AG04449 (cell line): Measurements from ENCODE around the gene ANK2.

Source experiments
- CTCF ChIA-PET: fragments of 350-600 bp; formaldehyde crosslinking; extraction: SDS; loops from one replicate; lab custom pipeline; 2021; ENCODE audit warnings: antibody characterized with exemption; lab: Yijun Ruan, JAX
- POLR2A ChIA-PET: fragments of 400-600, 350-600 bp; formaldehyde crosslinking; extraction: SDS; loops from one replicate; lab custom pipeline; 2020; ENCODE audit warnings: antibody characterized with exemption, inconsistent platforms; lab: Yijun Ruan, JAX
- DNase-seq: peaks from one replicate; pipeline ENCODE4 v3.0.0-alpha.2; 2010; ENCODE audit warnings: low read depth, low spot score
- H3K4me3 ChIP-seq: 2 replicates; pipeline ENCODE4 v1.5.1; 2011; ENCODE audit warnings: low read depth, mild to moderate bottlenecking, control low read depth, low read length
- CTCF ChIP-seq: IDR thresholded peaks from one replicate; pipeline ENCODE4 v1.5.1; 2011; ENCODE audit warnings: mild to moderate bottlenecking, moderate library complexity, low read length, control low read depth, inconsistent platforms; ENCODE audit not compliant: insufficient read depth; ENCODE audit errors: missing control alignments

Gene ANK2

GRCh38 chr4:113147498-113148111 lies 98.2 kb downstream of the ANK2 start:
- CTCF ChIA-PET: no interaction called here
- DNase-seq: no peak
- no peak for TF ChIP-seq CTCF
- no peak overlapping the region for H3K4me3 ChIP-seq
- POLR2A ChIA-PET: no interaction called here

GRCh38 chr4:113148925-113149324 lies 99.5 kb downstream of the ANK2 start:
- CTCF ChIA-PET: no interaction called here
- TF ChIP-seq CTCF: no peak

GRCh38 chr4:113153529-113154101 lies 104.2 kb downstream of the ANK2 start:
- no peak for TF ChIP-seq CTCF
- H3K4me3 ChIP-seq: no peak overlapping the region
- ChIA-PET POLR2A (no interaction called here), CTCF (no interaction called here)
- no peak for DNase-seq

More at GRCh38 chr4:113148925-113149324, 99.5 kb downstream of the ANK2 start:
- no peak for DNase-seq
- POLR2A ChIA-PET: no interaction called here
- no peak overlapping the region for H3K4me3 ChIP-seq

GRCh38 chr4:113154281-113154680 lies 104.8 kb downstream of the ANK2 start:
- ChIA-PET CTCF (no interaction called here), POLR2A (no interaction called here)
- H3K4me3 ChIP-seq: no peak overlapping the region
- no peak for DNase-seq
- no peak for TF ChIP-seq CTCF

- no peak for TF ChIP-seq CTCF
- no peak for DNase-seq
- CTCF ChIA-PET: interaction anchor here (1.2 kb wide), 1 partner anchor 121 kb away, joined by 3 read pairs; no protein-coding TSS in a partner anchor
- POLR2A ChIA-PET: interaction anchor here (0.6 kb wide), 1 partner anchor 177 kb away, joined by 3 read pairs; no protein-coding TSS in a partner anchor
- no peak overlapping the region for H3K4me3 ChIP-seq
Measured at GRCh38 chr4:113157086-113157857, 107.8 kb downstream of the ANK2 start.

- POLR2A ChIA-PET: no interaction called here
- CTCF ChIA-PET: no interaction called here
- TF ChIP-seq CTCF: no peak
- no peak for DNase-seq
- no peak overlapping the region for H3K4me3 ChIP-seq
Measured at GRCh38 chr4:113159942-113160545, 110.6 kb downstream of the ANK2 start.
